AG09309 (cell line): ENCODE results near the gene PCYT2.

ENCODE experiments used
- DNase-seq: peaks from one replicate; pipeline ENCODE4 v3.0.0-alpha.2; 2010; ENCODE audit warnings: low read depth
- H3K4me3 ChIP-seq: 2 replicates; pipeline ENCODE4 v1.5.1; 2011; ENCODE audit warnings: mild to moderate bottlenecking, low read depth, low read length, moderate library complexity; ENCODE audit not compliant: control insufficient read depth
- TF ChIP-seq, protein P1 (sequence below): IDR thresholded peaks from 2 replicates; pipeline ENCODE4 v1.5.1; 2011; ENCODE audit warnings: mild to moderate bottlenecking, low read depth, low read length, inconsistent platforms; ENCODE audit not compliant: insufficient read depth, control insufficient read depth; ENCODE audit errors: missing control alignments

PCYT2 gene

DNA sequence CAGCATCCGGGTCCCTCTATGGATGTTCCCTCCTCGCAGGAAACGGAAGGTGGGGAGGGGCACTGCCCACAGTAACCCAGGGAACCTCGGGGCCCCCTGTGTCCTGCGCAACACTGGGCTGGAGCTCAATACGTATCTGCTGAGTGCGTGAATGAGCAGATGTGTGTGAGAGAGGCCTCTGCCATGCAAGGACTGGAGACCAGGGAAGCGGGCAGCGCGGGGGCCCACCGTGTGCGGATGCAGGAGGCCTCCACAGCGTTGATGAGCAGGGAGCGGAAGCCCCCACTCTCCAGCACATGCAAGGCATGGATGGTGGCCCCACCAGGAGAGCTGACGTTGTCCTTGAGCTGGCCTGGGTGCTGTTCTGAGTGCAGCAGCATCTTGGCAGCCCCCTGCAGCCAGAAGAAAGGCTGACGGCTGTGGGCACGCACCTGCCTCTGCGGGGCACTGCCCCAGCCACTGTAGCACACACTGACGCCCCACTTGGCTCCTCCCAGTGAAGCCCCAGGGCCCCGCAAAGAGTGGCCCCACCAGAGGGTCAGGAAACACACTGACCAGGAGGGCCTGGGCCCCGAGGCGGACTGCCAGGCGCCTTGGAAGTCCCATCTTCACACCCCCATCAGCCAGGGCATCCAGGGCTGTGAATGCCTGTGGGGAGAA lies 23.0 kb upstream of the PCYT2 start:
- TF ChIP-seq, protein P1, sequence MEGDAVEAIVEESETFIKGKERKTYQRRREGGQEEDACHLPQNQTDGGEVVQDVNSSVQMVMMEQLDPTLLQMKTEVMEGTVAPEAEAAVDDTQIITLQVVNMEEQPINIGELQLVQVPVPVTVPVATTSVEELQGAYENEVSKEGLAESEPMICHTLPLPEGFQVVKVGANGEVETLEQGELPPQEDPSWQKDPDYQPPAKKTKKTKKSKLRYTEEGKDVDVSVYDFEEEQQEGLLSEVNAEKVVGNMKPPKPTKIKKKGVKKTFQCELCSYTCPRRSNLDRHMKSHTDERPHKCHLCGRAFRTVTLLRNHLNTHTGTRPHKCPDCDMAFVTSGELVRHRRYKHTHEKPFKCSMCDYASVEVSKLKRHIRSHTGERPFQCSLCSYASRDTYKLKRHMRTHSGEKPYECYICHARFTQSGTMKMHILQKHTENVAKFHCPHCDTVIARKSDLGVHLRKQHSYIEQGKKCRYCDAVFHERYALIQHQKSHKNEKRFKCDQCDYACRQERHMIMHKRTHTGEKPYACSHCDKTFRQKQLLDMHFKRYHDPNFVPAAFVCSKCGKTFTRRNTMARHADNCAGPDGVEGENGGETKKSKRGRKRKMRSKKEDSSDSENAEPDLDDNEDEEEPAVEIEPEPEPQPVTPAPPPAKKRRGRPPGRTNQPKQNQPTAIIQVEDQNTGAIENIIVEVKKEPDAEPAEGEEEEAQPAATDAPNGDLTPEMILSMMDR: no peak
- no peak overlapping the region for H3K4me3 ChIP-seq
- DNase-seq: no peak

DNA sequence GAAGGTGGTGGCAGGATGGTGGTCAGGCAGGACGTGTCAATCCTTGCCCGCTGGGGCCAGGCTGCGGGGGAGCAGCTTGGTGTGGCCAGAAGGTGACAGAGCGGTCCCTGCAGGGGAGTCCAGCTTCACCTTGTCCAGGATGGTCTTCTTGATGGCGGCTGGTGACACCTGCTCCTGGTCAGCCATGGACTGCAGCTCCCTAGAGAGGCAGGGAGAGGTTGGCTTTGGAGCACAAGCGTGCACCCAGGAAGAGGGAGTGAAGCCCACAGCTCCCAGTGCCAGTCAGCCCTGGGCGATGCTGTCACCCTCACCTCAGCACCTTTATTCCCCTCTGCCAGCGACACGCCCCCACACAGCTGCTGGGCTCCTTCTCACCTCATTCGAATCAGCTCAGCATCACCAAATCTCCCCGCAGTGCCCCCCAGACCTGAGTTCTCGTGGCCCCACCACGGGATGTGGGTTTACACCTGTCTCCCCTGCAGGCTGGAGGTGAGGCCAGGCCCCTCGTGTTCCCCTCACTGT lies 22.0 kb upstream of the PCYT2 start:
- no peak for DNase-seq
- TF ChIP-seq, protein P1: no peak
- no peak overlapping the region for H3K4me3 ChIP-seq

DNA sequence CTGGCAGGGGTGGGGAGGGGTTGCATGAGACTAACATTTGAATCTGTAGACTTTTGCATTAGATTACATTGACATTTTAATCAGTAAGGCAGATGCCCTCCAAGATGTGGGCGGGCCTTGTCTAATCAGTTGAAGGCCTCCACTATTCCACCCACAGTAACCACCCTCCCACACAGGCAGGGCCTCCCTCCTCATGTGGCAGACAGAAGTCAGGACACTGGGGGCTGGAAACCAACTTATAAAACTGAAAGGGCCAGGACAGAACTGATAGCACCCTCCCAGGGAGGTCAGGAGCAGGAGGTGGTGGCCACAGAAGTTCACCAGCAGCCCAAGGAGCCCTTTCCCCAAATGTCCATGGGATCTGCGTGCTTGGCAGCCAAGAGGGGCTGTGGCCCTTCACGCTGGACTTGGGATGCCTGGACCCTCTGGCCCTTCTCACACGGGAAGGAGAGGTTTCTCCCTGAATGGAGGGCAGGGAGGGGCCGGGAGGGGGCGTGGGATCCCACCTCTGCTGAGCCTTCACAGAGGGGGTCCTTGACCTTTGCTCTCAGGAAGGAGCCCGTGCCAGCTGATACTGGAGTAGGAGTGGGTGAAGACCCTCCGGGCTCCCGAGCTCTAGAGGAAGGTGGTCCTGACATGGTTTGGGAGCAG lies 21.3 kb upstream of the PCYT2 start:
- no peak overlapping the region for H3K4me3 ChIP-seq
- no peak for DNase-seq
- TF ChIP-seq, protein P1: no peak

DNA sequence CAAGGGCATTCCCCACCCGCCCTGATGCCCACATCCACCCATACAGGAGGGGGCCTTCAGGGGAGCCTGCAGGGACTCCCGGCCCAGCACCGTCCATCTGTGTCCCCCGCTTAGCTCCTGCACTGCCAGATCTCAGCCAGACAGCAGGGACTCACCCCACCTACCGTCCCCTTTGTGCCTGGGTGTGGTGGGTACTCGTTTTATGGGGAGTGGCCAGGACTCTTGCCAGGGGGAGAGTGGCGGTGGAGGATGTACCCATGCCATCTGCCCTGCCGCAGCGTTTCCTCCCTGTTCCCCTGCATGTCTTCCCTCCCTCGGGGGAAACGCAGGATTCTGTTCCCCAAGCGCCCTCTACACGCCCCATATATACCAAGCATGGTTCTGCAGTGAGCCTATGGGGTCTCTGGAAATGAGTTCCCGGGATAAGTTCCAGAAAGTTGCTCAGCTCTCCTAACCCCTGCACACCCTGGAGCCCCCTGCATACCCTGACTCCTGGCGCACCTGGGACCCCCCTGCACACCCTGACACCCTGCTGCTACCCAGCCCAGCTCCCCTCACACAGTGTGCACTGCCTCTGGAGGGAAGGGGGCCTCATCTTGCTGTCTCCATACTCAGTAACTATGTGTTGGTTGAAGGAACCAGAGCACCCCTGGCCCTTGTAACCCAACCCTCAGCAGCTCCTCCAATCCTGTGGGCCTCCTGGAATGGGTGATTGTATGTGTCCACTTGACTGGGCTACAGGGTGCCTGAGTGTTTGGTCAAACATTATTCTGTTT lies 20.5 kb upstream of the PCYT2 start:
- no peak for DNase-seq
- H3K4me3 ChIP-seq: no peak overlapping the region
- TF ChIP-seq, protein P1: no peak

DNA sequence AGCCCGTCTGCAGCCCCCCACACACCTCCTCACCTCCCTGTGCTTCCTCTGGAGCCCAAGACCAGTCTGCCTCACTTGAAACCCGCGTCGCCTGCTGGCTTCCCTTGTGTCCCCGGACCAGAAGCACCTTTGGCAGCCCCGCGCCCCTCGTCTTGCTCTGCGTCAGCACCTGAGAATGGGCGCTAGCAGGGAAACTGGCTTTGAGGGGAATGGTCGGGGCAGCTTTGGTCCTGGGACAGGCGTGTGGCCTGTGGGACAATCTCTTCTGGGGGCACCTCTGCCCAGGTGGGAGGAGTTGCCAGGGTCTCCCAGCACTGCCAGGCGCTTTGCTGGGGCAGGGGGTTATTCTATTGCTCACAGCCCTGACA lies 20.0 kb upstream of the PCYT2 start:
- TF ChIP-seq, protein P1: no peak
- DNase-seq: no peak

DNA sequence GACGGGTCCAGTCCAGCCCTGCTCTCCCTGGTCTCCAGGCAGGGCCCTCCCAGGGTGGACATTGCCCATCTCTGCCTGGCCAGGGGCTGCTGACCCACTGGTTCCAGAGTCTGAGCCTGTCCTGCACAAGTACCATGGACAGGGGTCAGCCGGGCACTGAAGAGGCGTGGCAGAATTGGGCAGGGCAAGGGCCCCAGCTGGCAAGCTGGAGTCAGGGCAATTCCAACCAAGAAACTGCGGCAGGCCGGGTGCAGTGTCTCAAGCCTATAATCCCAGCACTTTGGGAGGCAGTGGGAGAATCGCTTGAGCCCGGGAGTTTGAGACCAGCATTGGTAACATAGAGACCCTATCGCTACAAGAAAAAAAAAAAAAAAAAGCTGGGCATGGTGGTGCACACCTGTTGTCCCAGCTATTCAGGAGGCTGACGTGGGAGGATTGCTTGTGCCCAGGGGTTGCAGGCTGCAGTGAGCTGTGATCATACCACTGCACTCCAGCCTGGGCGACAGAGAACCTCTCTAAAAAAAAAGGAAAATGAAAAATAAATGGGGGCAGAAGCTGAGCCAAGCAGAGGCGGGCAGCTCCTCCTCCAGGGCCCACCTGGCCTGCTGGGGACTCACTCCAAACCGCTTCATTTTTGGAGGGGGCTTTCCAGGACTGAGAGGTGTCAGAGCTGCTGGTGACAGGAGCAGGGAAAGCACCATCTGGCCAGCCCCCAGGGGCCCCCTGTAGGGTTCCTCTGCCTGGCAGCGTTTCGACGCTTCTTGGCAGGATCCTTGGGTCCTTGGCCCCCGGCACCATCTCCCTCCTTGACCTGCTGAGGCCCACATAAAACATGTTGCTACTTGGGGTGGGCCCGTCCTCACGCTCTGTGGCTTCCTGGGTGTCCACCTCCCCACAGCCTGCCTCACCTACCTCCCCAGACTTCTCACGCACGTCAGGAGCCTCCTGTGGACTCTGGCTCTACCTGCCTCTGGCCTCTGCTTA lies 19.2 kb upstream of the PCYT2 start:
- no peak overlapping the region for H3K4me3 ChIP-seq
- TF ChIP-seq, protein P1: no peak
- DNase-seq: no peak

More for the DNA sequence above, 20.0 kb upstream of the PCYT2 start:
- no peak overlapping the region for H3K4me3 ChIP-seq
